SKM-1 (cell line): ENCODE data around the gene FXYD7.
A peak's percentile ranks its signal among the peaks of the same experiment; 100 is the strongest.

Experiments
- DNase-seq: peaks from one replicate; lab custom pipeline; 2025; ENCODE audit not compliant: unreplicated experiment; lab: John Stamatoyannopoulos, UW

The FXYD7 gene

GRCh38 chr19:35109395-35110112 is 33.5 kb upstream of the FXYD7 start:
- no peak for DNase-seq

- no peak for DNase-seq
Measured at GRCh38 chr19:35110974-35111373, 32.1 kb upstream of the FXYD7 start.

GRCh38 chr19:35112995-35113688 is 29.9 kb upstream of the FXYD7 start:
- DNase-seq, result no peak

GRCh38 chr19:35114353-35115176 is 28.5 kb upstream of the FXYD7 start:
- no peak for DNase-seq

GRCh38 chr19:35115177-35115951 is 27.7 kb upstream of the FXYD7 start, which contains the start of gene FXYD3:
TSS of gene FXYD3 (plus strand) at chr19:35115823. CDS start at chr19:35119377, 3,554 bp downstream.
- DNase-seq, result no peak

GRCh38 chr19:35116072-35116801 is 26.8 kb upstream of the FXYD7 start:
- no peak for DNase-seq

- no peak for DNase-seq
Measured at GRCh38 chr19:35117116-35117515, 25.9 kb upstream of the FXYD7 start.

GRCh38 chr19:35117799-35118198 is 25.3 kb upstream of the FXYD7 start:
- no peak for DNase-seq

- no peak for DNase-seq
Measured at GRCh38 chr19:35118268-35119020, 24.6 kb upstream of the FXYD7 start.

- no peak for DNase-seq
Measured at GRCh38 chr19:35119091-35119490, 24.0 kb upstream of the FXYD7 start.

- no peak for DNase-seq
Measured at GRCh38 chr19:35119578-35120155, 23.4 kb upstream of the FXYD7 start.

- DNase-seq, result no peak
Measured at GRCh38 chr19:35120492-35120891, 22.6 kb upstream of the FXYD7 start.

GRCh38 chr19:35120898-35121297 is 22.2 kb upstream of the FXYD7 start:
- no peak for DNase-seq

- DNase-seq, result no peak
Measured at GRCh38 chr19:35122687-35123551, 20.1 kb upstream of the FXYD7 start.

GRCh38 chr19:35123573-35123972 is 19.5 kb upstream of the FXYD7 start:
- no peak for DNase-seq

GRCh38 chr19:35124098-35125060 is 18.7 kb upstream of the FXYD7 start:
- peak; percentile 68 for DNase-seq

- no peak for DNase-seq
Measured at GRCh38 chr19:35125270-35125717, 17.8 kb upstream of the FXYD7 start.
